Measurements from ENCODE around the gene SMIM11. TPM values are rescaled to one million over a fixed set of nuclear protein-coding genes. Genes with fewer than 3 reads are reported as not detected.
"Not testable (repeated sequence)": the region's sequence is repeated elsewhere in the genome, so short reads cannot be mapped to it uniquely, and the experiment has no call there.

SMIM11 gene
- total RNA-seq, 1 donor from 2014 or later, result 2.3 TPM

- DNase-seq (ENCODE audit: low spot score); ATAC-seq: not testable (repeated sequence)
These were observed 32.0 kb downstream of the SMIM11 start for GRCh38 chr21:34407294-34407693.

GRCh38 chr21:34417448-34418077 is 42.3 kb downstream of the SMIM11 start:
- not testable (repeated sequence) for DNase-seq (ENCODE audit: low spot score); ATAC-seq

- not testable (repeated sequence) for ATAC-seq; DNase-seq (ENCODE audit: low spot score)
These were observed 48.5 kb downstream of the SMIM11 start, which contains the start of gene SMIM34 for GRCh38 chr21:34423805-34424204. TSS of gene SMIM34 (minus strand) at chr21:34423951. CDS start at chr21:34423839, 112 bp downstream.

- peak; percentile 81 for ATAC-seq
These were observed 52.0 kb downstream of the SMIM11 start for GRCh38 chr21:34427339-34427738.

GRCh38 chr21:34428441-34428840 is 53.1 kb downstream of the SMIM11 start:
- DNase-seq (ENCODE audit: low spot score); ATAC-seq: not testable (repeated sequence)

More at GRCh38 chr21:34427339-34427738, 52.0 kb downstream of the SMIM11 start:
- DNase-seq (ENCODE audit: low spot score), result not testable (repeated sequence)

- not testable (repeated sequence) for DNase-seq (ENCODE audit: low spot score)
- peak; percentile 91 for ATAC-seq
These were observed 54.4 kb downstream of the SMIM11 start for GRCh38 chr21:34429710-34430109.

Other genes with a start within 250 kb of the SMIM11 start
- gene KCNE2, start 11.5 kb upstream of the SMIM11 start, total RNA-seq, result not detected
- gene SMIM34, start 48.4 kb downstream of the SMIM11 start, total RNA-seq, result not detected
- 2.0 TPM for gene KCNE1, start 136.7 kb downstream of the SMIM11 start, total RNA-seq
- 32.6 TPM for gene RCAN1, start 239.6 kb downstream of the SMIM11 start, total RNA-seq

Measured in left lobe of liver (tissue), 2 donors.